H9 (cell line): ENCODE measurements around the gene SHBG. TPM values are rescaled to one million over a fixed set of nuclear protein-coding genes. Genes with fewer than 3 reads are reported as not detected.

Experiments used
- DNase-seq: peaks from one replicate; pipeline ENCODE4 v3.0.0-alpha.2; 2017
- H2AFZ ChIP-seq: one replicate; pipeline ENCODE4 v1.6.1; 2013; ENCODE audit warnings: mild to moderate bottlenecking, low read length, control low read depth, moderate library complexity
- H2AK5ac ChIP-seq: 2 replicates; pipeline ENCODE4 v1.6.1; 2013; ENCODE audit warnings: low read length, control low read depth, mixed read lengths; ENCODE audit not compliant: insufficient read length
- H2BK120ac ChIP-seq: one replicate; pipeline ENCODE4 v1.6.1; 2013; ENCODE audit warnings: low read depth, mild to moderate bottlenecking, low read length, control low read depth, inconsistent platforms; ENCODE audit not compliant: poor library complexity, severe bottlenecking
- H2BK12ac ChIP-seq: 2 replicates; pipeline ENCODE4 v1.6.1; 2013; ENCODE audit warnings: low read length, control low read depth, mixed read lengths, low read depth; ENCODE audit not compliant: insufficient read length
- H2BK15ac ChIP-seq: 2 replicates; pipeline ENCODE4 v1.6.1; 2013; ENCODE audit warnings: low read depth, low read length, control low read depth
- H2BK20ac ChIP-seq: one replicate; pipeline ENCODE4 v1.6.1; 2013; ENCODE audit warnings: low read depth, mild to moderate bottlenecking, low read length, control low read depth, inconsistent platforms; ENCODE audit not compliant: poor library complexity, severe bottlenecking
- H2BK5ac ChIP-seq: 2 replicates; pipeline ENCODE4 v1.6.1; 2013; ENCODE audit warnings: low read length, control low read depth, mixed read lengths; ENCODE audit not compliant: insufficient read length
- H3K14ac ChIP-seq: 2 replicates; pipeline ENCODE4 v1.6.1; 2013; ENCODE audit warnings: low read length, control low read depth; ENCODE audit not compliant: insufficient read depth
- H3K18ac ChIP-seq: 2 replicates; pipeline ENCODE4 v1.6.1; 2013; ENCODE audit warnings: low read depth, mild to moderate bottlenecking, mixed read lengths, low read length, control low read depth; ENCODE audit not compliant: insufficient read length
- H3K23ac ChIP-seq: 2 replicates; pipeline ENCODE4 v1.6.1; 2013; ENCODE audit warnings: low read length, control low read depth, mixed read lengths, low read depth; ENCODE audit not compliant: insufficient read length
- H3K23me2 ChIP-seq: 2 replicates; pipeline ENCODE4 v1.6.1; 2013; ENCODE audit warnings: low read depth, mild to moderate bottlenecking, mixed read lengths, low read length, control low read depth; ENCODE audit not compliant: insufficient read length, poor library complexity, severe bottlenecking
- H3K27ac ChIP-seq: 2 replicates; pipeline ENCODE4 v1.5.1; 2013; ENCODE audit warnings: low read length, control low read depth, mixed read lengths, low read depth; ENCODE audit not compliant: insufficient read length
- H3K27me3 ChIP-seq: 2 replicates; pipeline ENCODE4 v1.6.1; 2013; ENCODE audit warnings: low read length, control low read depth, inconsistent platforms; ENCODE audit not compliant: insufficient read depth
- H3K4ac ChIP-seq: 2 replicates; pipeline ENCODE4 v1.6.1; 2013; ENCODE audit warnings: low read depth, mild to moderate bottlenecking, control low read depth, inconsistent platforms, low read length, moderate library complexity
- H3K4me1 ChIP-seq: 2 replicates; pipeline ENCODE4 v1.6.1; 2013; ENCODE audit warnings: low read length, control low read depth, inconsistent platforms; ENCODE audit not compliant: insufficient read depth
- H3K4me2 ChIP-seq: 2 replicates; pipeline ENCODE4 v1.6.1; 2013; ENCODE audit warnings: low read length, control low read depth, mixed read lengths; ENCODE audit not compliant: insufficient read length, insufficient read depth
- H3K56ac ChIP-seq: 2 replicates; pipeline ENCODE4 v1.6.1; 2013; ENCODE audit warnings: low read depth, mild to moderate bottlenecking, mixed read lengths, low read length, control low read depth; ENCODE audit not compliant: insufficient read length
- H3K79me1 ChIP-seq: 2 replicates; pipeline ENCODE4 v1.6.1; 2013; ENCODE audit warnings: low read depth, mild to moderate bottlenecking, moderate library complexity, low read length, control low read depth, inconsistent platforms; ENCODE audit not compliant: insufficient read depth, poor library complexity, severe bottlenecking
- H3K79me2 ChIP-seq: 2 replicates; pipeline ENCODE4 v1.6.1; 2013; ENCODE audit warnings: low read length, control low read depth, inconsistent platforms; ENCODE audit not compliant: insufficient read depth
- H3K9ac ChIP-seq: 2 replicates; pipeline ENCODE4 v1.6.1; 2013; ENCODE audit warnings: low read length, control low read depth, mixed read lengths; ENCODE audit not compliant: insufficient read length; ENCODE audit errors: extremely low read depth
- H3K9me3 ChIP-seq: one replicate; pipeline ENCODE4 v1.6.1; 2013; ENCODE audit warnings: low read depth, low read length, inconsistent platforms; ENCODE audit not compliant: control insufficient read depth
- H3T11ph ChIP-seq: one replicate; pipeline ENCODE4 v1.6.1; 2013; ENCODE audit warnings: mild to moderate bottlenecking, low read length, control low read depth, inconsistent platforms
- H4K20me1 ChIP-seq: one replicate; pipeline ENCODE4 v1.6.1; 2013; ENCODE audit not compliant: control insufficient read depth, insufficient read length, insufficient read depth
- H4K5ac ChIP-seq: 2 replicates; pipeline ENCODE4 v1.6.1; 2013; ENCODE audit warnings: low read depth, mild to moderate bottlenecking, mixed read lengths, low read length, control low read depth; ENCODE audit not compliant: insufficient read length
- H4K8ac ChIP-seq: replicated peaks from 2 replicates; pipeline ENCODE4 v1.6.1; 2013; ENCODE audit warnings: low read length, control low read depth, mixed read lengths, low read depth; ENCODE audit not compliant: insufficient read length
- H4K91ac ChIP-seq: 2 replicates; pipeline ENCODE4 v1.6.1; 2013; ENCODE audit warnings: low read depth, mild to moderate bottlenecking, moderate library complexity, mixed read lengths, low read length, control low read depth; ENCODE audit not compliant: insufficient read length
- H3K27ac Mint-ChIP-seq, 3 experiments: 2 replicates in 2 of 3; 3 replicates in 1 of 3; pipeline ENCODE4 v1.8.0; 2020 to 2021; ENCODE audit warnings: mixed read lengths in 3 of 3, mild to moderate bottlenecking in 1 of 3, moderate library complexity in 1 of 3
- H3K27me3 Mint-ChIP-seq: 2 replicates; pipeline ENCODE4 v1.8.0; 2021; ENCODE audit warnings: low read depth, mild to moderate bottlenecking, moderate library complexity, mixed read lengths
- H3K36me3 Mint-ChIP-seq, 3 experiments: 2 replicates in 2 of 3; 3 replicates in 1 of 3; pipeline ENCODE4 v1.8.0; 2020 to 2021; ENCODE audit warnings: low read depth in 3 of 3, mixed read lengths in 3 of 3; ENCODE audit not compliant: insufficient read depth in 1 of 3
- H3K4me1 Mint-ChIP-seq, 2 experiments: 2 replicates each; pipeline ENCODE4 v1.8.0; 2020; ENCODE audit warnings: mixed read lengths in 2 of 2
- H3K4me3 Mint-ChIP-seq, 2 experiments: 2 replicates in 1 of 2; 3 replicates in 1 of 2; pipeline ENCODE4 v1.8.0; 2020 to 2021; ENCODE audit warnings: mild to moderate bottlenecking in 2 of 2, mixed read lengths in 2 of 2, moderate library complexity in 1 of 2
- H3K9me3 Mint-ChIP-seq, 2 experiments: 2 replicates in 1 of 2; 3 replicates in 1 of 2; pipeline ENCODE4 v1.8.0; 2020; ENCODE audit warnings: mild to moderate bottlenecking in 2 of 2, mixed read lengths in 2 of 2, moderate library complexity in 1 of 2
- CTCF ChIP-seq: fragments of 200-600 bp; sonication (generic); conservative IDR thresholded peaks from 3 replicates; pipeline ENCODE4 v1.8.0; 2021; ENCODE audit warnings: antibody characterized with exemption, mild to moderate bottlenecking
- WGBS: extraction: QIAGEN DNeasy Blood & Tissue Kit; methylation state at CpG from one replicate; pipeline ENCODE4 v1.1.7; 2013; ENCODE audit warnings: missing lambda C conversion rate, low lambda C conversion rate, mixed read lengths; ENCODE audit not compliant: insufficient read length; ENCODE audit errors: extremely low coverage; 5-methylcytosine and 5-hydroxymethylcytosine counted together
- total RNA-seq: library from RNA; stranded (reverse); gene quantifications from 2 replicates; pipeline ENCODE4 v1.2.1, GENCODE V29; 2021

The SHBG gene
- total RNA-seq, 1 experiment from 2014 or later = 1.6 TPM

DNA sequence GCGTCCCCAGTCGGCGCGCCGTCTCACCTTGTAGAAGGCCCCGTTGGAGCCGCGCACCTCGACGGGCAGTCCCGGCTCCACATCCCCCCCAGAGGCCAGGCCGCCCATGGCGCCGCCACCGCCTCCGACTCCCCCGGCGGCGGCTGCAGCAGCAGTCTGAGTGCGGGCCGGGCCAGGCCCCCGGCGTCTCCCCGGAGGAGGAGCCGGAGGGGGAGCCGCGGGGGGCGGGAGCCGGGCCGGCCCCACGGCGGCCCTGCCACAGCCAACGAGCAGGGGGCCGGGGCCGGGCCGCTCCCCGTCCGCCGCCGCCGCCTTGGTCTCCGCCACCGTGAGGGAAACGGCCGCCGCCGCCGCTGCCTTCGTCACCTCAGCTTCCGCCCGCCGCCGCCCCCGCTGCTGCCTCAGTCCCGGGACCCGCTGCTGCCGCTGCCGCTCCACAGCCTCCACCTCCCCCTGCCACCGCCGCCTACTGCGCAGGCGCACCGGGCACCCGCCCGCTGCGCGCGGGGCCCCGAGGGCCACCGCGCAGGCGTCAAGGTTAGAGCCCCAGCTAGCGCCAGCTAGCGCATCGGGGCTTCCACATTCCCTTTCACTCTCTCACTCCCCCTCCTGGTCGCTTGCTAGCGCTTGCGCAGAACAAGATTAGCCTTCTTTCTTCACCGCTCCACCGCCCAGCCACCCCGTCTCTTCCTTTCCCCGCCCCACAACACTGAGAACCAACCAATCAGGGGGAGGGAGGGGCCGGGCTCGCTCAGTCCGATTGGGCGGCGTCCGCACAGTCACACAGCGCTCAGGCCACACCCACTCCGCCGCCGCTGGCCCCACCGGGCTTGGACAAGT lies 15.3 kb upstream of the SHBG start, which contains the start of gene FXR2:
TSS of gene FXR2 (minus strand) at position 473 of the 840 bp plus-strand sequence. CDS start at position 108, 365 bp downstream.
- peak within 1 kb of the TSS; percentile 24 for H3K27ac ChIP-seq
- TF ChIP-seq CTCF = peak; percentile 60
- no CpG with 5 or more reads among the region's 93 CpGs for WGBS

More for the DNA sequence above, 15.3 kb upstream of the SHBG start, which contains the start of gene FXR2:
- peaks cover 9% of the 10 kb centered on the region; the same call in 1 of the 2 replicates for H3K79me2 ChIP-seq
- H3K27me3 ChIP-seq = no peaks in the 10 kb centered on the region
- Mint-ChIP-seq H3K9me3 (no peaks in the 10 kb centered on the region), H3K4me3 (peak within 1 kb of the TSS; percentile 89), H3K4me1 (peaks cover 22 to 23% of the 10 kb centered on the region in 2 experiments), H3K36me3 (peaks cover 6 to 20% (median 14%) of the 10 kb centered on the region in 3 experiments; a peak in 6 of 7 replicates), H3K27ac (peak within 1 kb of the TSS; percentile 96 to 98 (median 97)), H3K27me3 (no peaks in the 10 kb centered on the region)
- peak within 1 kb of the TSS; percentile 28 for H3K9ac ChIP-seq
- H2BK5ac ChIP-seq = no peak within 1 kb of the TSS
- no peak within 1 kb of the TSS for H4K5ac ChIP-seq
- H2AFZ ChIP-seq = no peak within 1 kb of the TSS
- H3K56ac ChIP-seq = no peak within 1 kb of the TSS
- H3K14ac ChIP-seq = no peak within 1 kb of the TSS
- no peak within 1 kb of the TSS for H2AK5ac ChIP-seq
- no peak within 1 kb of the TSS for H3K23ac ChIP-seq
- no peaks in the 10 kb centered on the region for H4K20me1 ChIP-seq
- H3T11ph ChIP-seq = no peak within 1 kb of the TSS
- H3K4ac ChIP-seq = no peak within 1 kb of the TSS
- H2BK20ac ChIP-seq = no peak within 1 kb of the TSS
- peak within 1 kb of the TSS; percentile 83 for H3K4me2 ChIP-seq
- H4K8ac ChIP-seq = no peak within 1 kb of the TSS
- no peaks in the 10 kb centered on the region for H3K9me3 ChIP-seq
- no peak within 1 kb of the TSS for H2BK15ac ChIP-seq
- DNase-seq = peak; percentile 100
- H4K91ac ChIP-seq = no peak within 1 kb of the TSS
- no peak within 1 kb of the TSS for H3K18ac ChIP-seq
- H3K79me1 ChIP-seq = no peaks in the 10 kb centered on the region
- H2BK120ac ChIP-seq = no peak within 1 kb of the TSS
- no peak within 1 kb of the TSS for H2BK12ac ChIP-seq
- peaks cover 5% of the 10 kb centered on the region for H3K4me1 ChIP-seq
- H3K23me2 ChIP-seq = peaks cover 7% of the 10 kb centered on the region
